HuH-7 (cell line): ENCODE results near the gene TRPC4.
"Not testable (repeated sequence)": the region's sequence is repeated elsewhere in the genome, so short reads cannot be mapped to it uniquely, and the experiment has no call there.

Experiments used
- DNase-seq: peaks from one replicate; pipeline ENCODE4 v3.0.0; 2011; ENCODE audit warnings: low spot score

The TRPC4 gene

DNA sequence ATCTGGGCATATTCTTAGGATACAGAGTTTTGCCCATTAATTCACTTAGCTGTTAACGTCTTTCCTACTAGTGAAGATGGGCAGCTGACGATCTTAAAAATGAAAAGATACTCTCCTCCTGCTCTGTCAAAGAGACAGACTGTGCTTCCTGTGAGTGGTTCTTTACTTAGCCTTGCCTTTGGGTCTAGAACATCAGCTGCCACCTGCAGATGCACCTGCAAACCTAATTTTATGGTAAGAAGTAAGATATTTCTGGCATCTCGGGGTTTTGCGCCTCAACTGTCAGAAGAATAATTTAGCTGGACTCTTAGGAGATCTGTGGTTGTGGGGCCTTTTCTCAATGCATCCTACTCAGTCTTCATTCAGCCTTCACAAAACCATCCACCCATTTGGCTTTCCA is 36.2 kb downstream of the TRPC4 start:
- DNase-seq, result no peak

DNA sequence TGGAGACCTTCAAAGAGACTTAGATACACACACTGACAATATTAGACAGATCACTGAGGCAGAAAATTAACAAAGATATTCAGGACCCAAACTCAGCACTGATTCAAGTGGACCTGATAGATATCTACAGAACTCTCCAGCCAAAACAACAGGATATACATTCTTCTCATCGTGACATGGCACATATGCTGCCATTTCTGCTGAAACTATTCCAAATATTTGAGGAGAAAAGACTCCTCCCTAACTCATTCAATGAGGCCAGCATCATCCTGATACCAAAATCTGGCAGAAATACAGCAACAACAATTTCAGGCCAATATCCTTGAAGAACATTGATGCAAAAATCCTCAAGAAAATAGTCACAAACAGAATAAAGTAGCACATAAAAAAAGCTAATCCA is 53.3 kb downstream of the TRPC4 start:
- no peak for DNase-seq

- no peak for DNase-seq
These were observed 58.1 kb downstream of the TRPC4 start for GRCh38 chr13:37811441-37811840.

DNA sequence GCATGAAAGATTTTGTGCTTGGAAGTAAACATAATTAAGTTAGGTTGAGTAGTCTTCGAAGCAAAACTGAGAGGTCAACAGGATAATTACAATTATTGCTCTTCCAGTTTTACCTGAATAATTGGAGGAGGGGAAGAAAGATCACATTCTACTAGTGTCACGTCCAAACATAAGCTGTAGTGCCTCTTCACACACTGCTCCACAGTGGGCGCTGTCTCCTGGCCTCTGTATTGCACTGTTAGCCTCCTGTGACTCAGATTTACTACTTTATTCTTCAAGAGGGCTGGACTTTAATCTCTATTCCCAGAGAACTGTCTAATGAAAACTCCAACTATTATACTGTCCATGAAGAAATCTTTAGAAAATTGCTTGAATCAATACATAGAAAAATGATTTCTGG is 62.9 kb downstream of the TRPC4 start:
- no peak for DNase-seq

DNA sequence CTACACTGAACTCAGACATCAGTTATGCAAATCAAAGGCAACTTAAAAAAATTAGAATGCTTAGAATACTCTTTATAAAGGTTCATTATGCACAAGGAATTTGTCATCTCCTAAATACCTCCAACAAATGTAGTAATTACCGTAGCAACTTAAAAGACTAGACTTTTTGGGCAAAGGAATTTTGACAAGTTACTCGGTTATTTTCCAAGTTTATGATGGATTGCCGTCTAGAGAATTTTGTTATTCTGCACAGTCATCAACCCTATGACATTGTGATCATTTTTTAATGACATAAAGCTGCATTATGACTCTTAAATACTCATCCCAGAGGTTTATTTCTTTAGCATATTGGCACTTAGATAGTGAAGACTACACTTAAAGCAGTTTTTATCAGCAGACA is 71.9 kb downstream of the TRPC4 start:
- DNase-seq, result no peak

- DNase-seq, result not testable (repeated sequence)
These were observed 72.8 kb downstream of the TRPC4 start for GRCh38 chr13:37796795-37797194.

GRCh38 chr13:37795326-37795725 is 74.2 kb downstream of the TRPC4 start:
- DNase-seq, result no peak

DNA sequence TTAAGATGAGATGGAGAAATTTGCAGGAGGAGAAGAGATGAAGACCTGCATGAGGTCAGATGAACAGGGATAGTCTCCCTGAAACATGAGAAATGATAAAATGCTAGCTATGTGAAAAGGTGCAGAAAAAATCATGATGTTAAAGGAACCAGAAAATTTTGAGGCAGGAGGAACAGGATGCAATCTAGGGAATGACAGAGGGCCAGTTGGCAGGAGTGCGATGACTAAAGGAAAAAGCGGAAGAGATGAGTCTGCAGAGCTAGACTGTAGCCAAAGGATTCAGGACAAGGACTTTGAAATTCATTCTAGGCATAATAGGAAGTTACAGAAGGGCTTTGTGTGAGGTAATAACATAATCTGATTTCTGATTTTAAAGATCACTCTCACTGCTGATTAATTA is 77.9 kb downstream of the TRPC4 start:
- no peak for DNase-seq

GRCh38 chr13:37788346-37788745 is 81.2 kb downstream of the TRPC4 start:
- no peak for DNase-seq

DNA sequence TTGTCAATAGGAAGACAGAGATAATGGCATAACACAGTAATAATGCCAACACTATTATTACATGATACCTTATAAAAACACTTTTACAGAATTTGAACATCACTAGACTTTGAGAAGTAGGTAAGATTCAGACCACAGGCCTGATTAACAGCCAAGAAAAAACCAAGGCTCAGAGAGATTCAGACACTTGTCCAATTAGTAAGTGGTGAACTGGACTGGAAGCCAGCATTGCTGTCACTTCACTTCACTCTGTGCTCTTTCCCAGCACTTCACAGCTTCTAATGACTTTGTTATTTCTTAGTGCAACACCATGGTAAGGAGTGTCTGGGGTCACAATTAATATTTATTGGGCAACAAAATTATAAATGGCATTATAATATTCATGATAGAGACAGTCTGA is 91.9 kb downstream of the TRPC4 start:
- no peak for DNase-seq

DNA sequence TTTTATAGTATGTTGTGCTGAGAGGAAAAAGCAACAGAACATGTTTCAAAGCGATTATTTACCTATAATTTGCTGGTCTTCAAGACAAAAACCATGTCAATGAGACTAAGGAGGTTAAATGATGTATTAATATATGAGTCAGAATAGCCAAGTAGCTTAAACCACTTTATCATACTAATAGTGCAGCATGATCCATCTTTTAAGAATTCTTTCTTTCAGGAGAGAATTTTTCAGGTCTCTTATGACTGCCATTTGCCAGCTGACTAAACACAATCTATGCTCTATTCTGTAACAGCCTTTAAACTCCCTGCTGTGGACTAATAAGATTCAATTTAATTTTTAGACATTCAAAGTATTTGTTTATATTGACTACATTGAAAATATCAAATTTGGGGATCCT is 93.7 kb downstream of the TRPC4 start:
- DNase-seq, result no peak

GRCh38 chr13:37772644-37773043 is 96.9 kb downstream of the TRPC4 start:
- DNase-seq, result no peak

- DNase-seq, result no peak
These were observed 100.0 kb downstream of the TRPC4 start for GRCh38 chr13:37769545-37769944.

DNA sequence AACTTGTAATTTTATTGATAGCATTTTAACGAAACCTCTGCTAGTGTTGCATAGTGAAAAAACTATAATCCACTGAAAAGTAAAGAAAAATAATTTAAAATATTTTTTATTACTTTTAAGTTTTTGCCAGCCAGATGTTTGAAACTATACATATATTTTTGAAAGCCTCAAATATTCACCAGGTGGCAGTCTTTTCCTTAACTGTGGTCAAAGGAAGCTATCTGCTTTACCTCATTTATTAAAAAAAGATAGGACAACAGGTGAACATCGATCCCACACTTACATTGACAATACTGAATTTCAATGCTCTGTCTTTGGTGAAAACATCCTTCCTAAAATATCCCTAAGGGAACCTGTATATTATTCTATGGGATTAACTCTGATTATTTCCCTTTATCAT is 100.5 kb downstream of the TRPC4 start:
- DNase-seq, result no peak

DNA sequence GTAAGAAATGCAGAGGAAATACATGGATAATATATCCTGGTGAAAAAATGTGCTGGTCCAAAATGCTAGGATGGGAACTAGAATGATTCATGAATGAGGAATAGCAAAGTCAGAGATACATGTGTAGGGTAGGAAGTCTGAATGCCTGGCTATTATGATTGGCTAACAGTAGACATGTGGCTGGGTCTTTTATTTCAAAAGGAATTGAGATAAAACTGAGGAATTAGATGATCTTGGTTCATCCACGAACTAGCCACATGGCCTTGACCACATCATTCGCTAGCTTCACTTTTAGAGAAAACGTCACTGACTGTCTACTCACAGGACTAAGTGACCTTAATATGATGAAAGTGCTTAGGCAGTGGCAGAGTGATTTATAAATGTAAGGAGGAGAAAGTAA is 103.1 kb downstream of the TRPC4 start:
- DNase-seq, result no peak

GRCh38 chr13:37755349-37755748 is 114.2 kb downstream of the TRPC4 start:
- DNase-seq, result no peak

DNA sequence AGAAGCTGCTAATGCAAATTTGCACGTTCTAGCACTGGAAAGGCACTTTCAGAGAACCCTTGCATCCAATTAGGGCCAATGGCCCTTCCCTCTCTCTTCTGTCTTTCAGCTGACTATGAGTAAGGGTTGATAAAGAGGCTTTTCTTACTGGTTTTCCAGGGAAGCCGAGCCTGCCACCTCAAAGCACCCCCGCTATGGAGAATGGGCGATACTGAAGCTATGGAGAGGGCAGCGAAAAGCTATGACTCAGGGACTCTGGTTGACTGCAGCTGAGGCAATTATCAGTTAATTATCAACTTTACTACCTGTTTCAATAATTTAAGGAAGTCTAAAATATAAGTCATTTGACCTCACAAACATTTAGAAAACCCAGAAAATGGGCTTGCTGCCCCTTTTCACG is 115.8 kb downstream of the TRPC4 start:
- no peak for DNase-seq

DNA sequence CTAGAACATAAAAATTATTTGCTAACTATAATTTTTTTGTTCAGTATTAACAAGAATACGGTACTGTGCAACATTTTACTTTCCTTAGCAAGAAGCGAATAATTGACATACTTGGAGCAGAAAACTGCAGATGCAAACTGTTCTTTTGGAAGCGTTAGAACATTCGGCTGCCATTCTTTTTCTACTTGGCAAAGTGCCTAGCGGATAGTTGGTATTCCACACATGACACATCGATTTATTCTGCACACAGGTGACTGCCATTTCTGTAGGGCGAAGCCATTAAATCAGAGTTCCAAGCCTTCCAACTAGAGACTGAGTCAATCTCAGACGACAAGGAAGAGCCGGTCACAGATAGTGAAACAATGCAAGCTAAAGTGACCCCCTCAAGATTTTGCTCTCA is 117.4 kb downstream of the TRPC4 start:
- DNase-seq, result no peak

DNA sequence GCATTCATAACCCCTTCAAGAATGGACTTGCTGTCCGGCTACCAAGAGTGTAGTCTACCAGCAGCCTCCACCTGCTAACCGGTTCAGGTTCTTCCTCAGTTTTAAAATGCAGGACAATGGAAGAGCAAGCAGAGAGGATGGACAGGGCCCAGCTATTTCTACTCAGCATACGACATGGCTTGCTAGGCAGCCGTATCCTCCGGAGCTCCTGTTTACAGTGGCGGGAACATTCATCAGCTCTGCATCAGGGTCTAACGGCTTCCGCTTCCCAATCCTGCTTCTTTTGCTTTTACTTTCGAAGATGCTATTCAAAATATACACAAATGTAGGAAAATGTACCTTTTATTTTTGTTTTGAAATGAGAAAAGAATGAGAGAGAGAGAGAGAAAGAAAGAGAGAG is 118.5 kb downstream of the TRPC4 start:
- DNase-seq, result no peak

- DNase-seq, result no peak
These were observed 120.7 kb downstream of the TRPC4 start for GRCh38 chr13:37748913-37749312.

DNA sequence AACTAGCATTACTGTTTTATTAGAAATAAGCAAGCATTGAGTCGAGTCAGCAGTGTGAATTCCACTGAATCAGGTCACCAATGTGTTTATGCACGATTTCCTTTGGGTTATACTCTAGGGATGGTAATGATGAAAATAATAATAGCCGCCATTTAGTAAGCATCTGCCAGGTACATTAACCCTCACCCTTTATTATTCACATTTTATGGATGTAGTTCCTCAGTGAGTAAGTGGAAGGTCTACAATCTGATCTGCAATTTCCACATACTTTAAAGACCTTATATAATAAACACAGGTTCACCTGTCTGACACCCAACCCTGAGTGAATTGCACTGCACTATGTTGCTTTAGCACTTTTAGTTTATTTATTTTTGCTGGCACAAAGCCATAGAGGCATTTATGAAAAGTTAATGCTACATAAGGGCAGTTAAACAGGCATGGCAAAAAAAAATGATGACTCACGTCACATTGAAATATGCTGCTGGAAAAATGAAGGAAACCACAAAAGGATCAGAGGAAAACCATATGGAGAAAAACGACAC is 122.4 kb downstream of the TRPC4 start:
- no peak for DNase-seq

GRCh38 chr13:37741536-37741935 is 128.0 kb downstream of the TRPC4 start:
- no peak for DNase-seq

DNA sequence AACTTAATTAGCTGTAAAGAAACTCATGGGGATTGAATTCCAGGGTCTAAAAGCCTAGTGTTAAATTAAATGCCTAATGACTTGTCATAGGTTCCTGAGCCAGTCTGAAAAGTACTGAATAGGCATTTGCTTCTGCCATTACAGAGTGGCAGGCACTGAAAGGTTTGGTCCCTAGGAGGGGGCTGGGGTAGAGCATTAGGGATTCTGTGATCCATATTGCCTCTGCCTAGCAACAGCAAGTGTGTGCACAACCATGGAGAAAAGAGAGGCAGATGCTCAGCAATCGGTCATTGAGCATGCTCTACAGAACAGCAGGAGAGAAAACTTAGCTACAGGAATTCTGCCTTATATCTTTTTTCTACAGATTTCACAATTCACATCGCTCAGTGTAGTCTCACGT is 133.5 kb downstream of the TRPC4 start:
- DNase-seq, result no peak

DNA sequence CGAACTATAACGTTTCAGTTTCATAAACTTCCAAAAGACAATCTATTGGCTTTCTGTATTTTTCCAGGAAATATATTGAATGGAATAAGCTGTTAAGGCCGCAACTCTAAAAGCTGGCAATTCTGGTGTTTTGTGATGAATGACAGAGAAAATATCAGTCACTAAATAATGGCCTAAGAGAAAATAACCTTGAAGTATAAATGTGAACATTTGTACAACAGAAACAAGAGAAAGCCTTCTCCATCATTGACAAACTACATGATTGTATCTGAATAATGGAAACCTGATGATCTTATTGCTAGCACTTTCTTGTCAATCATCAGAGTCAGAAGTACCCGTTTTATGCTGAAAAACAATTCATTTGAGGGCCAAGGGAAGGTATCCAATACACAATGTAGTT is 134.3 kb downstream of the TRPC4 start:
- DNase-seq, result no peak

DNA sequence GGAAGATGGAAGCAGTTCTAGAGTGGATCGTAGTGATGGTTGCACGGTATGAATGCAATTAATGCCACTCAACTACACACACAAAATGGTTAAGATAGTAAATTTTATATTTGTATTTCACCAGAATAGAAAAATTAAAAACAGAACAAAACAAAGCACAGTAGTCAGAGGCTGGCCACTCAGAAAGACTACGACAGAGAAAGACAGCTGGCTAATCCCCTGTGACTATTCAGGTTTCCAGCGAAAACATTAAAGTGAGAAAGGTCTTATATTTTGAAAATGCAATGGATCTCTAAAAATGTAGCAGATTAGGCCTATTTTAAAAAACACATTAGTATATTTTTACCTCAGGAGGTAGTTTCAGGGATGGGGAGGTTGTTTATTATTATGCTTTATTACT is 139.7 kb downstream of the TRPC4 start:
- no peak for DNase-seq
